ENCODE data around the gene MYL10. TPM values are rescaled to one million over a fixed set of nuclear protein-coding genes. Genes with fewer than 3 reads are reported as not detected.

The MYL10 gene
- total and polyA plus RNA-seq, 2 of the 13 experiments (the other 11 are each of a cell fraction or from before 2014, with no cell fraction given), result not detected

DNA sequence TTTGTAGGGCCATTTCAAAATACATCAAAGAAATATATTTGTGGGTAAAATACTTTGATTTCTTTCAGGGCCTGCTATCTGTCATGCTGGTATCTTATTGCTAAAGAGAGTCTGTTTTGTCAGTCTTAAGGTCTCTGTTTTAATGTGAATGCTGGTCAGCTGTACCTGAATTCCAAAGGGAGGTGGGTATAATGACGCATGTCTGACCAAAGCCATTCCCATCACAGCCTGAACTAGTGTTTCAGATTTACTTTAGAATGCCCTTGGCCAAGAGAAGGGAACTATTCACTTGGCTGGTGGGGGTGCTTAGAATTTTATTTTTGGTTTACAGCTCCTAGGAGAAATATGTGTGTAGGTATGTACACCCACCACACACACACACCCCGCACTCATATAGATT, 30.6 kb upstream of the MYL10 start:
- FAIRE-seq, result no peak
- ChIA-PET CTCF (ENCODE audit: low intra/inter-chr PET ratio, low total read pairs) (no interaction called here), POLR2A (no interaction called here)
- intact Hi-C loops (cut with micrococcal nuclease; ENCODE audit: unreplicated experiment), result no loop called here
- Histone ChIP-seq H3K79me2 (ENCODE audit: insufficient read depth, low read length) (no peaks in the 10 kb centered on the region), H3K36me3 (replicated peaks in 1 of 2; ENCODE audit: control insufficient read depth in 1 of 2, insufficient read depth in 2 of 2, low read length in 2 of 2) (no peaks in the 10 kb centered on the region), H3K9me3 (ENCODE audit: low read length) (no peaks in the 10 kb centered on the region), H3K4me2 (ENCODE audit: low read depth, low read length) (no peak overlapping the region), H3K4me3 (replicated peaks in 1 of 3; ENCODE audit: insufficient read depth in 1 of 3, low read depth in 2 of 3, low read length in 3 of 3) (no peak overlapping the region), H3K4me1 (ENCODE audit: insufficient read depth, low read length) (peaks cover 13% of the 10 kb centered on the region), H3K27me3 (ENCODE audit: control insufficient read depth in 1 of 2, insufficient read depth in 2 of 2, low read length in 2 of 2) (no peaks in the 10 kb centered on the region; a peak in 1 of 5 replicates), H2AFZ (ENCODE audit: low read length) (no peak overlapping the region), H3K27ac (ENCODE audit: extremely low read length, insufficient read depth, low read length) (no peak overlapping the region), H4K20me1 (ENCODE audit: insufficient read depth, low read length) (no peaks in the 10 kb centered on the region), H3K9ac (ENCODE audit: insufficient read depth, low read depth, low read length) (no peak overlapping the region)
- no TSS peak for BruUV-seq (replicated peaks)
- in situ Hi-C loops (cut with HindIII; ENCODE audit: extremely low pct_ligation_motif_present, low pct_unique_long_range_greater_than_20kb), result no loop called here
- WGBS (ENCODE audit: low lambda C conversion rate), result 15% methylated on average over 2 of the region's 2 CpGs
- ATAC-seq, result no peak
- peak; percentile 14 for DNase-seq (ENCODE audit: low spot score)
- no peak for TF ChIP-seq ATM (IDR thresholded peaks at IDR 0.05; ENCODE audit: borderline replicate concordance)
- TF ChIP-seq, protein P1, sequence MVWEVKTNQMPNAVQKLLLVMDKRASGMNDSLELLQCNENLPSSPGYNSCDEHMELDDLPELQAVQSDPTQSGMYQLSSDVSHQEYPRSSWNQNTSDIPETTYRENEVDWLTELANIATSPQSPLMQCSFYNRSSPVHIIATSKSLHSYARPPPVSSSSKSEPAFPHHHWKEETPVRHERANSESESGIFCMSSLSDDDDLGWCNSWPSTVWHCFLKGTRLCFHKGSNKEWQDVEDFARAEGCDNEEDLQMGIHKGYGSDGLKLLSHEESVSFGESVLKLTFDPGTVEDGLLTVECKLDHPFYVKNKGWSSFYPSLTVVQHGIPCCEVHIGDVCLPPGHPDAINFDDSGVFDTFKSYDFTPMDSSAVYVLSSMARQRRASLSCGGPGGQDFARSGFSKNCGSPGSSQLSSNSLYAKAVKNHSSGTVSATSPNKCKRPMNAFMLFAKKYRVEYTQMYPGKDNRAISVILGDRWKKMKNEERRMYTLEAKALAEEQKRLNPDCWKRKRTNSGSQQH (CRISPR knock-in tag; IDR thresholded peaks at IDR 0.05; ENCODE audit: low read depth), result no peak
- TF ChIP-seq KDM4B (CRISPR knock-in tag; IDR thresholded peaks at IDR 0.05), result no peak
- no peak for TF ChIP-seq SRSF1 (optimal IDR thresholded peaks at IDR 0.05; ENCODE audit: low read depth, low read length)
- no peak for TF ChIP-seq ZNF546 (CRISPR knock-in tag; conservative IDR thresholded peaks at IDR 0.05)
- TF ChIP-seq, protein P2, sequence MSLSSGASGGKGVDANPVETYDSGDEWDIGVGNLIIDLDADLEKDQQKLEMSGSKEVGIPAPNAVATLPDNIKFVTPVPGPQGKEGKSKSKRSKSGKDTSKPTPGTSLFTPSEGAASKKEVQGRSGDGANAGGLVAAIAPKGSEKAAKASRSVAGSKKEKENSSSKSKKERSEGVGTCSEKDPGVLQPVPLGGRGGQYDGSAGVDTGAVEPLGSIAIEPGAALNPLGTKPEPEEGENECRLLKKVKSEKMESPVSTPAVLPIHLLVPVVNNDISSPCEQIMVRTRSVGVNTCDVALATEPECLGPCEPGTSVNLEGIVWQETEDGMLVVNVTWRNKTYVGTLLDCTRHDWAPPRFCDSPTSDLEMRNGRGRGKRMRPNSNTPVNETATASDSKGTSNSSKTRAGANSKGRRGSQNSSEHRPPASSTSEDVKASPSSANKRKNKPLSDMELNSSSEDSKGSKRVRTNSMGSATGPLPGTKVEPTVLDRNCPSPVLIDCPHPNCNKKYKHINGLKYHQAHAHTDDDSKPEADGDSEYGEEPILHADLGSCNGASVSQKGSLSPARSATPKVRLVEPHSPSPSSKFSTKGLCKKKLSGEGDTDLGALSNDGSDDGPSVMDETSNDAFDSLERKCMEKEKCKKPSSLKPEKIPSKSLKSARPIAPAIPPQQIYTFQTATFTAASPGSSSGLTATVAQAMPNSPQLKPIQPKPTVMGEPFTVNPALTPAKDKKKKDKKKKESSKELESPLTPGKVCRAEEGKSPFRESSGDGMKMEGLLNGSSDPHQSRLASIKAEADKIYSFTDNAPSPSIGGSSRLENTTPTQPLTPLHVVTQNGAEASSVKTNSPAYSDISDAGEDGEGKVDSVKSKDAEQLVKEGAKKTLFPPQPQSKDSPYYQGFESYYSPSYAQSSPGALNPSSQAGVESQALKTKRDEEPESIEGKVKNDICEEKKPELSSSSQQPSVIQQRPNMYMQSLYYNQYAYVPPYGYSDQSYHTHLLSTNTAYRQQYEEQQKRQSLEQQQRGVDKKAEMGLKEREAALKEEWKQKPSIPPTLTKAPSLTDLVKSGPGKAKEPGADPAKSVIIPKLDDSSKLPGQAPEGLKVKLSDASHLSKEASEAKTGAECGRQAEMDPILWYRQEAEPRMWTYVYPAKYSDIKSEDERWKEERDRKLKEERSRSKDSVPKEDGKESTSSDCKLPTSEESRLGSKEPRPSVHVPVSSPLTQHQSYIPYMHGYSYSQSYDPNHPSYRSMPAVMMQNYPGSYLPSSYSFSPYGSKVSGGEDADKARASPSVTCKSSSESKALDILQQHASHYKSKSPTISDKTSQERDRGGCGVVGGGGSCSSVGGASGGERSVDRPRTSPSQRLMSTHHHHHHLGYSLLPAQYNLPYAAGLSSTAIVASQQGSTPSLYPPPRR (CRISPR knock-in tag; IDR thresholded peaks at IDR 0.05; ENCODE audit: borderline replicate concordance), result no peak
- TF ChIP-seq, protein P3, sequence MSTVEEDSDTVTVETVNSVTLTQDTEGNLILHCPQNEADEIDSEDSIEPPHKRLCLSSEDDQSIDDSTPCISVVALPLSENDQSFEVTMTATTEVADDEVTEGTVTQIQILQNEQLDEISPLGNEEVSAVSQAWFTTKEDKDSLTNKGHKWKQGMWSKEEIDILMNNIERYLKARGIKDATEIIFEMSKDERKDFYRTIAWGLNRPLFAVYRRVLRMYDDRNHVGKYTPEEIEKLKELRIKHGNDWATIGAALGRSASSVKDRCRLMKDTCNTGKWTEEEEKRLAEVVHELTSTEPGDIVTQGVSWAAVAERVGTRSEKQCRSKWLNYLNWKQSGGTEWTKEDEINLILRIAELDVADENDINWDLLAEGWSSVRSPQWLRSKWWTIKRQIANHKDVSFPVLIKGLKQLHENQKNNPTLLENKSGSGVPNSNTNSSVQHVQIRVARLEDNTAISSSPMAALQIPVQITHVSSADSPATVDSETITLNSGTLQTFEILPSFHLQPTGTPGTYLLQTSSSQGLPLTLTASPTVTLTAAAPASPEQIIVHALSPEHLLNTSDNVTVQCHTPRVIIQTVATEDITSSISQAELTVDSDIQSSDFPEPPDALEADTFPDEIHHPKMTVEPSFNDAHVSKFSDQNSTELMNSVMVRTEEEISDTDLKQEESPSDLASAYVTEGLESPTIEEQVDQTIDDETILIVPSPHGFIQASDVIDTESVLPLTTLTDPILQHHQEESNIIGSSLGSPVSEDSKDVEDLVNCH (CRISPR knock-in tag; IDR thresholded peaks at IDR 0.05), result no peak
- TF ChIP-seq NR2C2 (CRISPR knock-in tag; IDR thresholded peaks at IDR 0.05; ENCODE audit: borderline replicate concordance), result no peak
- TF ChIP-seq NCOA1 (CRISPR knock-in tag; IDR thresholded peaks at IDR 0.05), result no peak
- TF ChIP-seq, protein P4, sequence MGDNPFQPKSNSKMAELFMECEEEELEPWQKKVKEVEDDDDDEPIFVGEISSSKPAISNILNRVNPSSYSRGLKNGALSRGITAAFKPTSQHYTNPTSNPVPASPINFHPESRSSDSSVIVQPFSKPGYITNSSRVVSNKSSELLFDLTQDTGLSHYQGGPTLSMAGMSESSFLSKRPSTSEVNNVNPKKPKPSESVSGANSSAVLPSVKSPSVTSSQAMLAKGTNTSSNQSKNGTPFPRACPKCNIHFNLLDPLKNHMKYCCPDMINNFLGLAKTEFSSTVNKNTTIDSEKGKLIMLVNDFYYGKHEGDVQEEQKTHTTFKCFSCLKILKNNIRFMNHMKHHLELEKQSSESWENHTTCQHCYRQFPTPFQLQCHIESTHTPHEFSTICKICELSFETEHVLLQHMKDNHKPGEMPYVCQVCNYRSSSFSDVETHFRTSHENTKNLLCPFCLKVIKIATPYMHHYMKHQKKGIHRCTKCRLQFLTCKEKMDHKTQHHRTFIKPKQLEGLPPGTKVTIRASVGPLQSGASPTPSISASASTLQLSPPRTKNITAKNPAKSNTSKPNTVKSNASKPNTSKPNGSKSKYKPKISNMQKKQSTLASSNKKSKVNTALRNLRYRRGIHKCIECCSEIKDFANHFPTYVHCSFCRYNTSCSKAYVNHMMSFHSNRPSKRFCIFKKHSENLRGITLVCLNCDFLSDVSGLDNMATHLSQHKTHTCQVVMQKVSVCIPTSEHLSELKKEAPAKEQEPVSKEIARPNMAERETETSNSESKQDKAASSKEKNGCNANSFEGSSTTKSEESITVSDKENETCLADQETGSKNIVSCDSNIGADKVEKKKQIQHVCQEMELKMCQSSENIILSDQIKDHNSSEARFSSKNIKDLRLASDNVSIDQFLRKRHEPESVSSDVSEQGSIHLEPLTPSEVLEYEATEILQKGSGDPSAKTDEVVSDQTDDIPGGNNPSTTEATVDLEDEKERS (CRISPR knock-in tag; IDR thresholded peaks at IDR 0.05), result no peak
- TF ChIP-seq SRSF9 (IDR thresholded peaks at IDR 0.05; ENCODE audit: borderline replicate concordance, insufficient read depth, low read depth, low read length, poor library complexity, severe bottlenecking), result no peak
- no peak for TF ChIP-seq MTA3 (CRISPR knock-in tag; IDR thresholded peaks at IDR 0.05)
- no peak for TF ChIP-seq ZNF567 (CRISPR knock-in tag; IDR thresholded peaks at IDR 0.05; ENCODE audit: borderline replicate concordance)

All from HepG2 (cell line).